HG02759 (cell line): ENCODE results near the gene ARL3.
"Not testable (repeated sequence)": the region's sequence is repeated elsewhere in the genome, so short reads cannot be mapped to it uniquely, and the experiment has no call there.

Experiments
- ATAC-seq: cut with Tn5 transposase; IDR thresholded peaks from one replicate; pipeline ENCODE4 v1.9.1; 2021; ENCODE audit warnings: mild to moderate bottlenecking, moderate library complexity; ENCODE audit not compliant: unreplicated experiment

Gene ARL3, protein sequence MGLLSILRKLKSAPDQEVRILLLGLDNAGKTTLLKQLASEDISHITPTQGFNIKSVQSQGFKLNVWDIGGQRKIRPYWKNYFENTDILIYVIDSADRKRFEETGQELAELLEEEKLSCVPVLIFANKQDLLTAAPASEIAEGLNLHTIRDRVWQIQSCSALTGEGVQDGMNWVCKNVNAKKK

DNA sequence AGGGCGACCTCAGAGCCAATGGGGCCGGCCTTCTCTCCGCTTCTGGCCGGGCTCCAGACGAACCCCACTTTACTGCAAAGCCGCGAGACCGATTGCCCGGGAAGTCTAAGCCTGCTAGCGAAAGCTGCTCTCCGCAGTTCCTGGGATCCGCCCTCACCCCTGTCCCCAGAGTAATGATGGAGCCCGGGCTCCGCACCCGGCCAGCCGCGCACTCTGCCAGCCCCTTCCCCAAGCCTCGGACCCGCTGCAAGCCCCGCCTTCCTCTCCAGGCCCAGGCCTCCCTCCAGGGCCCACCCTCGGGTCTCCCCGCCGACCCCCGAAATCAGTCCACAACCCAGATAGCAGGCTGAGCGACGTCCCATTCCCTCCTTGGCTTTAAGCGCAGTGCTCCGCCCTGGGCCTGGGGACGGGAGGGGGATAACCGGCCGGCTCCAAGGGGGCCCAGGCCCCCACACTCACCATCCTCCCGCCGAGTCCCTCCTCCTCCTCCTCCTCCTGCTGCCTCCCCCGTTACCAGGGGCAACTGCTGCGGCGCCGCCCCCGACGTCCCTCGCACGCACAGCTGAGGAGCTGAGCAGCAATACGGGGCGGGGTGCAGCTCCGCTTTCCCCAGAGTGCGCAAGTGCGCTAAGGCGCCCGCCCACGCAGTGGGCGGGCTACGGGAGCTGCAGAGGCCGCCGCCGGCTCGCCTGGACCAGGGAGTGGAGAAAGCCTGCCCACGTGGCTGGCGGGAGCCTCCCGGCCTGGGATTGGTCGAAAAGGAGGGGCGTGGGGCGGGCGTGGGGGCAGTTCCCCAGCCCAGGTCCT lies at the start of gene ARL3:
TSS of gene ARL3 (minus strand) at position 584 of the 807 bp plus-strand sequence. CDS start at position 462, 122 bp downstream.
- ATAC-seq: peak; percentile 88

GRCh38 chr10:102763037-102763607 lies 48.9 kb upstream of the ARL3 start:
- ATAC-seq: no peak

GRCh38 chr10:102762401-102763015 lies 48.3 kb upstream of the ARL3 start:
- ATAC-seq: no peak

- ATAC-seq: no peak
These were observed 47.8 kb upstream of the ARL3 start for GRCh38 chr10:102761981-102762380.

GRCh38 chr10:102759497-102760210 lies 45.5 kb upstream of the ARL3 start:
- no peak for ATAC-seq

GRCh38 chr10:102758933-102759262 lies 44.7 kb upstream of the ARL3 start:
- ATAC-seq: not testable (repeated sequence)

GRCh38 chr10:102758240-102758932 lies 44.2 kb upstream of the ARL3 start:
- ATAC-seq: no peak

- ATAC-seq: no peak
These were observed 43.1 kb upstream of the ARL3 start for GRCh38 chr10:102757323-102757722.

GRCh38 chr10:102753718-102754117 lies 39.5 kb upstream of the ARL3 start:
- ATAC-seq: no peak

- ATAC-seq: no peak
These were observed 38.9 kb upstream of the ARL3 start for GRCh38 chr10:102752934-102753664.

DNA sequence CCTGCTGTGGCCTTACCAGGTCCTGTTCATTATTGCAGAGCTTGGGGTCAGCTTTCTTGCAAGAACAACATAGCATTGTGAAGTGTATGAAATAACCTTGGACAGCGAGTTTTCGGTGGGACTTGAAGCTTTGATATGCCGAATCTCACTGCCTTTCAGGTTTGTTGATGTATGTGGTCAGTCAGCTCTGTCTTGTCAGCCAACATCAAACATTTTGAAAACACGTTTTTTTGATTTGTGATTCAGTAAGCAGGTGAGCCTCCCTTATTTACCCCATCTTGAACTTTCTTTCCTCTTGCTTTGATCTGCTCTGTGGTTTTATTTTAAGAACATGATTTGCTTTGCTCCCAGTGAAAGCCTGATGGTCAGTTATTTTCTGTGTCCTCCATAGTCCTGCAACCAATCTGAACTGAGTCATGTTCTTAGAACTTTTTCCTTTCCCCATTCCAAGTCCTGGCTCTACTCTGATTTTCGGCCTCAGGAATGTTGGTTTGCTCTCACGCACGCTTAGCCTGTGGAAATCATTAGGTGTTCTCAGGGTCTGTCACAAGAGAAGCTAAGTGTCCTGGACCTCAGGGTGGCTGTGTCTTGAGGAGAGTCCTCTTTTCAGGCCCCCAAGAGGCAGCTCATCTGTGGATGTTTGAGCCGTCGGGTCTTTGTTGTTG lies 38.2 kb upstream of the ARL3 start:
- ATAC-seq: no peak

DNA sequence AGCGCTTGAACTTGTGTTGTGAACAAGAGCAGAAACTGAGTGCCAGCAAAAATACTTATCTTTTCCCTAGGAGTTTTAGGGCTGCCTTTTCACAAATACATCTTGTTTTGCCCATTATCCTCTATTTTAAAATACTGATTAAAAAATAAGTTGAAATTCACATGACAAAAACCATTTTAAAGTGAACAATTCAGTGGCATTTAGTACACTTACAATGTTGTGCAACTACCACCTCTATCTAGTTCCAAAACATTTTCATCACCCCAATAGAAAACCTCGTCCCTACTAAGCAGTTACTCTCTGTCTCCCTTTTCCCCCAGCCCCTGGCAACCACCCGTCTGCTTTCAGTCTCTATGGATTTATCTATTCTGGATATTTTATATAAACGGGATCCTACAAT lies 31.0 kb upstream of the ARL3 start:
- no peak for ATAC-seq

DNA sequence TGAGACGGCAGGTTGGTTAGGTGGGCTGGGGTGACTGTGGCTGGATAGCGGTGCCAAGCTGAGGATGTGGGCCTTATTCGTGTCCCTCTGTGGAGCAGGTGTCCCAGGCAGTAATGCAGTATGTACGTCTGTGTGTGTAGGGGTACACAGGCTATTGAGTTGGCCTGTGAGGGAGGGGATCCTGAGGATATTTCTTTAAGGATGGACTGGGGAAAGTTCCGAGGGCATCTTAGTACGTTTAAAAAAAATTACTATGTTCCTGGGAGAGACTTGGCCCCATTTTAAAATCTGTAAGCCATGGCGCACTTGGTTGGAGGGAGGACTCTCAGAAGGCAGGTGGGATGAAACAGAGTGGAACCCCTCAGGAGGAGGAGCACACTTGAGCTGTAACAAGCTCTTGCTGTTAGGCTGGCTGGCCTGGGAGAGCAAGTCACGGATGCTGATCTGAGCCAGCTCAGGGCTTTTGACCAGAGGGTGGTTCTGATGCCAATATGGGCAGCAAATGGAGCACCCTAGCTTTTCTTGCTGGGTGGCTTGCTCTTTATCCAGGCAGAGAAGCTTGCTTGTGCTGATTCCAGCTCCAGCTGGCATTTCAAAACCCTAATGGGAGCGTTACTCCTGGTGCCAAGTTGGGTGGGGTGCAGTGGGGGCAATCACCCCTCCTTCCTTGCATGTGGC lies 30.3 kb upstream of the ARL3 start:
- peak; percentile 2 for ATAC-seq

DNA sequence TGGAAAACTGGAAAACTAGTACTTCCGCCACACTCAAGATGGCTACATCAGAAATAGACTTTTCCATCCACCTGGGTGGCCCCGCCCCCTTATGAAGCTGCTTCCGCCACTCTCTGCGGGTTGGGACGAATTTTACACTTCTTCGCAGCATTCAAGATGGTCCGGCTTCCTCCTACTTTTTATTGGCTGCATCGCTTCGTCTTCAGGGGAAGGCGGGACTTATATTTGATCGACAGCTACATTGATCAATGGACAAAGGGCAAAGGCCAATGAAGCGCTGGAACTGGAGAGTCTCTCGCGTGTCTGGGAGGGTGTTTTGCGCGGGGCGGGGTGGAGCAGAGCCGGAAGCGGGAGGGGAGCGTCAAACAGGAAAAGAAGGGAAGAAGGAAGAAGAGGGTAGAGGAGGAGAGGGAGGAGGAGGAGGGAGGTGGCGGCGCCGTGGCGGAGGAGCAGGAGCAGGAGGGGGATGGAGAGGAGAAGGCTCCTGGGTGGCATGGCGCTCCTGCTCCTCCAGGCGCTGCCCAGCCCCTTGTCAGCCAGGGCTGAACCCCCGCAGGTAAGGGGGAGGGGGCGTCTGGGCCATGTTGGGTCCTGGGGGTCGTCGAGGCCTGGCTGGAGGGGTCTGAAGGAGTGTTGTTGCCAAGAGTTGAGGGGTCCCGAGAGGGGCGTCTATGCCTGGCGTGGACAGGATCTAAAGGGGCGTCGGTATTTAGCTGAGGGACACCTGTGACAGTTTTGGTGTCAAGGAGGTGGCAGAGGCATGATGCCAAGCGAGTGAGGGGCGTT lies 29.6 kb upstream of the ARL3 start, which contains the start of gene WBP1L:
TSS of gene WBP1L (plus strand) at position 361 of the 786 bp plus-strand sequence. CDS start at position 467, 106 bp downstream.
- peak; percentile 94 for ATAC-seq

- no peak for ATAC-seq
These were observed 28.9 kb upstream of the ARL3 start for GRCh38 chr10:102743078-102743587.

- ATAC-seq: not testable (repeated sequence)
These were observed 28.1 kb upstream of the ARL3 start for GRCh38 chr10:102742313-102742712.

DNA sequence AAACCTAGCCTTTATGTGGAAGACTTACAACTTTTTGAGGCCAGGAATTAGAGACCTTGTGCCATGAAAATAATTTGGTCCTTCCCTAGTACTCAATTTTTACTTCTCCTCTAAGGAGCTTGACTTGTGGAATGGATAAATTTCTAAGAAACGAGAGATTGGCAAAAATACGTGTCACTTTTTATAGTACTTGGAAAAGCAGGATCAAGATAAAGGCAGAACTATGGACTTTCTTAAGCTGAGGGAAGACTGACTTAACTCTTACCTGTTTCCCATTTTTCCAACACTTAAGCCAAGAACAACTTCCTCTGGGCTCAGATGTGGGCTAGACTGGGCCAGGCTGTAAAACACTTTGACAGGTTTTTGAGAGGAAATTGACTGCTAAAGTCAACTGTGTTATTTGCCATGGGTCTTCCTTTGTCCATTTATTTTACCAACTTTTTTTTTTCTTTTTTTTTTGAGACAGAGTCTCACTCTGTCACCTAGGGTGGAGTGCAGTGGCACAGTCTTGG lies 27.6 kb upstream of the ARL3 start:
- ATAC-seq: no peak
